Right kidney (tissue), 1 donor: ENCODE data around the gene MYO18B.

Source experiments
- DNase-seq: peaks from one replicate; pipeline ENCODE4 v3.0.0-alpha.2; 2016

Gene MYO18B

GRCh38 chr22:25824828-25825423, 82.9 kb downstream of the MYO18B start:
- DNase-seq: no peak

GRCh38 chr22:25827415-25827814, 85.4 kb downstream of the MYO18B start:
- DNase-seq: no peak

GRCh38 chr22:25828422-25828821, 86.4 kb downstream of the MYO18B start:
- no peak for DNase-seq

GRCh38 chr22:25829237-25829636, 87.2 kb downstream of the MYO18B start:
- DNase-seq: no peak

GRCh38 chr22:25829808-25830777, 88.1 kb downstream of the MYO18B start:
- no peak for DNase-seq

GRCh38 chr22:25833091-25833490, 91.1 kb downstream of the MYO18B start:
- no peak for DNase-seq

GRCh38 chr22:25833676-25834075, 91.7 kb downstream of the MYO18B start:
- DNase-seq: no peak

- no peak for DNase-seq
Measured at GRCh38 chr22:25834490-25834889, 92.5 kb downstream of the MYO18B start.

- no peak for DNase-seq
Measured at GRCh38 chr22:25835348-25835747, 93.4 kb downstream of the MYO18B start.

- no peak for DNase-seq
Measured at GRCh38 chr22:25837288-25837900, 95.4 kb downstream of the MYO18B start.

- DNase-seq: no peak
Measured at GRCh38 chr22:25838960-25839741, 97.2 kb downstream of the MYO18B start.

- no peak for DNase-seq
Measured at GRCh38 chr22:25839755-25840154, 97.8 kb downstream of the MYO18B start.

GRCh38 chr22:25840167-25840566, 98.2 kb downstream of the MYO18B start:
- no peak for DNase-seq

GRCh38 chr22:25840891-25841290, 98.9 kb downstream of the MYO18B start:
- DNase-seq: no peak

GRCh38 chr22:25841775-25842174, 99.8 kb downstream of the MYO18B start:
- DNase-seq: no peak

- no peak for DNase-seq
Measured at GRCh38 chr22:25843660-25844405, 101.8 kb downstream of the MYO18B start.

- DNase-seq: no peak
Measured at GRCh38 chr22:25844601-25845000, 102.6 kb downstream of the MYO18B start.

- no peak for DNase-seq
Measured at GRCh38 chr22:25845985-25846745, 104.2 kb downstream of the MYO18B start.

GRCh38 chr22:25847451-25847850, 105.5 kb downstream of the MYO18B start:
- DNase-seq: no peak

- no peak for DNase-seq
Measured at GRCh38 chr22:25848954-25849353, 107.0 kb downstream of the MYO18B start.

GRCh38 chr22:25849522-25849921, 107.5 kb downstream of the MYO18B start:
- no peak for DNase-seq
